HEK293 (cell line): Measurements from ENCODE around the gene BIRC5.
A peak's percentile ranks its signal among the peaks of the same experiment; 100 is the strongest.

Experiments
- EGR2 ChIP-seq: fragments of 450-650 bp; formaldehyde crosslinking; IDR thresholded peaks from 2 replicates; pipeline ENCODE4 v1.5.1; 2016; ENCODE audit warnings: low read depth, missing biosample characterization, missing genetic modification characterization
- GLI2 ChIP-seq: fragments of 450-650 bp; formaldehyde crosslinking; IDR thresholded peaks from 2 replicates; pipeline ENCODE4; 2017; ENCODE audit warnings: missing biosample characterization, missing genetic modification characterization, low read depth, borderline replicate concordance
- GLIS2 ChIP-seq: fragments of 450-650 bp; formaldehyde crosslinking; IDR thresholded peaks from 2 replicates; pipeline ENCODE4 v1.5.1; 2016; ENCODE audit warnings: missing biosample characterization, missing genetic modification characterization
- HIC1 ChIP-seq: fragments of 450-650 bp; formaldehyde crosslinking; IDR thresholded peaks from 2 replicates; pipeline ENCODE4 v1.5.1; 2016; ENCODE audit warnings: missing biosample characterization, missing genetic modification characterization
- KLF1 ChIP-seq: fragments of 450-650 bp; formaldehyde crosslinking; IDR thresholded peaks from 2 replicates; pipeline ENCODE4 v1.5.1; 2016; ENCODE audit warnings: missing biosample characterization, missing genetic modification characterization
- KLF17 ChIP-seq: fragments of 450-650 bp; formaldehyde crosslinking; IDR thresholded peaks from 2 replicates; pipeline ENCODE4 v1.5.1; 2016; ENCODE audit warnings: missing biosample characterization, missing genetic modification characterization
- SETDB1 ChIP-seq: IDR thresholded peaks from one replicate; pipeline ENCODE4 v1.6.1; 2017; ENCODE audit warnings: mild to moderate bottlenecking, low read length, moderate library complexity, mixed read lengths; ENCODE audit not compliant: insufficient read length
- SP2 ChIP-seq: fragments of 450-650 bp; formaldehyde crosslinking; IDR thresholded peaks from 2 replicates; pipeline ENCODE4 v1.5.1; 2016; ENCODE audit warnings: missing biosample characterization, missing genetic modification characterization
- YY2 ChIP-seq: fragments of 450-650 bp; formaldehyde crosslinking; IDR thresholded peaks from 2 replicates; pipeline ENCODE4 v1.5.1; 2016; ENCODE audit warnings: missing biosample characterization, missing genetic modification characterization
- ZEB2 ChIP-seq: fragments of 450-650 bp; formaldehyde crosslinking; IDR thresholded peaks from 2 replicates; pipeline ENCODE4 v1.5.1; 2016; ENCODE audit warnings: missing biosample characterization, missing genetic modification characterization
- ZIC2 ChIP-seq: fragments of 450-650 bp; formaldehyde crosslinking; IDR thresholded peaks from 2 replicates; pipeline ENCODE4 v1.5.1; 2016; ENCODE audit warnings: missing biosample characterization, missing genetic modification characterization
- ZNF2 ChIP-seq: fragments of 450-650 bp; formaldehyde crosslinking; IDR thresholded peaks from 2 replicates; pipeline ENCODE4 v1.5.1; 2016; ENCODE audit warnings: missing biosample characterization, missing genetic modification characterization
- ZNF280C ChIP-seq: fragments of 450-650 bp; formaldehyde crosslinking; IDR thresholded peaks from 2 replicates; pipeline ENCODE4 v1.5.1; 2016; ENCODE audit warnings: missing biosample characterization, missing genetic modification characterization
- ZNF292 ChIP-seq: fragments of 450-650 bp; formaldehyde crosslinking; IDR thresholded peaks from 2 replicates; pipeline ENCODE4 v1.5.1; 2016; ENCODE audit warnings: low read depth, missing biosample characterization, missing genetic modification characterization, borderline replicate concordance
- ZNF324 ChIP-seq: fragments of 450-650 bp; formaldehyde crosslinking; IDR thresholded peaks from 2 replicates; pipeline ENCODE4 v1.5.1; 2016; ENCODE audit warnings: missing biosample characterization, missing genetic modification characterization
- ZNF391 ChIP-seq: fragments of 450-650 bp; formaldehyde crosslinking; IDR thresholded peaks from 2 replicates; pipeline ENCODE4 v1.5.1; 2016; ENCODE audit warnings: low read depth, missing biosample characterization, missing genetic modification characterization, borderline replicate concordance
- ZNF777 ChIP-seq: fragments of 450-650 bp; formaldehyde crosslinking; IDR thresholded peaks from 2 replicates; pipeline ENCODE4 v1.5.1; 2017; ENCODE audit warnings: missing biosample characterization, missing genetic modification characterization, borderline replicate concordance
- ZNF791 ChIP-seq: fragments of 450-650 bp; formaldehyde crosslinking; IDR thresholded peaks from 2 replicates; pipeline ENCODE4 v1.5.1; 2016; ENCODE audit warnings: missing biosample characterization, missing genetic modification characterization
- ZSCAN23 ChIP-seq: fragments of 450-650 bp; formaldehyde crosslinking; IDR thresholded peaks from 2 replicates; pipeline ENCODE4 v1.5.1; 2016; ENCODE audit warnings: missing biosample characterization, missing genetic modification characterization
- ZSCAN30 ChIP-seq: fragments of 450-650 bp; IDR thresholded peaks from 2 replicates; pipeline ENCODE4 v1.5.1; 2018; ENCODE audit warnings: missing biosample characterization, mild to moderate bottlenecking, missing genetic modification characterization, moderate library complexity
- TF ChIP-seq, protein P1 (sequence below): fragments of 450-650 bp; formaldehyde crosslinking; IDR thresholded peaks from 2 replicates; pipeline ENCODE4 v1.5.1; 2017; ENCODE audit warnings: missing biosample characterization, missing genetic modification characterization

Gene BIRC5

DNA sequence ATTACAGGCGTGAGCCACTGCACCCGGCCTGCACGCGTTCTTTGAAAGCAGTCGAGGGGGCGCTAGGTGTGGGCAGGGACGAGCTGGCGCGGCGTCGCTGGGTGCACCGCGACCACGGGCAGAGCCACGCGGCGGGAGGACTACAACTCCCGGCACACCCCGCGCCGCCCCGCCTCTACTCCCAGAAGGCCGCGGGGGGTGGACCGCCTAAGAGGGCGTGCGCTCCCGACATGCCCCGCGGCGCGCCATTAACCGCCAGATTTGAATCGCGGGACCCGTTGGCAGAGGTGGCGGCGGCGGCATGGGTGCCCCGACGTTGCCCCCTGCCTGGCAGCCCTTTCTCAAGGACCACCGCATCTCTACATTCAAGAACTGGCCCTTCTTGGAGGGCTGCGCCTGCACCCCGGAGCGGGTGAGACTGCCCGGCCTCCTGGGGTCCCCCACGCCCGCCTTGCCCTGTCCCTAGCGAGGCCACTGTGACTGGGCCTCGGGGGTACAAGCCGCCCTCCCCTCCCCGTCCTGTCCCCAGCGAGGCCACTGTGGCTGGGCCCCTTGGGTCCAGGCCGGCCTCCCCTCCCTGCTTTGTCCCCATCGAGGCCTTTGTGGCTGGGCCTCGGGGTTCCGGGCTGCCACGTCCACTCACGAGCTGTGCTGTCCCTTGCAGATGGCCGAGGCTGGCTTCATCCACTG, at the start of gene BIRC5 (continued):
- TF ChIP-seq KLF17 (tag by site-specific recombination) (peak; percentile 95), ZSCAN23 (tag by site-specific recombination) (peak; percentile 68; the same call in 1 of the 2 replicates), ZNF777 (peak; percentile 85), ZNF292 (tag by site-specific recombination) (no peak), ZEB2 (peak; percentile 53), GLIS2 (tag by site-specific recombination) (peak; percentile 97), GLI2 (no peak), ZSCAN30 (0 out of 2 replicates have a peak, but pooled peaks have one; percentile 81), SETDB1 (no peak), ZNF2 (tag by site-specific recombination) (peak; percentile 52; the same call in 1 of the 2 replicates), ZNF391 (peak; percentile 92; the same call in 1 of the 2 replicates), KLF1 (tag by site-specific recombination) (peak; percentile 88), SP2 (peak; percentile 76), ZNF280C (tag by site-specific recombination) (no peak), YY2 (tag by site-specific recombination) (peak; percentile 91), ZNF791 (tag by site-specific recombination) (no peak), ZIC2 (peak; percentile 74), EGR2 (tag by site-specific recombination) (peak; percentile 59), ZNF324 (peak; percentile 68; the same call in 1 of the 2 replicates), HIC1 (tag by site-specific recombination) (peak; percentile 100)
- TF ChIP-seq, protein P1, sequence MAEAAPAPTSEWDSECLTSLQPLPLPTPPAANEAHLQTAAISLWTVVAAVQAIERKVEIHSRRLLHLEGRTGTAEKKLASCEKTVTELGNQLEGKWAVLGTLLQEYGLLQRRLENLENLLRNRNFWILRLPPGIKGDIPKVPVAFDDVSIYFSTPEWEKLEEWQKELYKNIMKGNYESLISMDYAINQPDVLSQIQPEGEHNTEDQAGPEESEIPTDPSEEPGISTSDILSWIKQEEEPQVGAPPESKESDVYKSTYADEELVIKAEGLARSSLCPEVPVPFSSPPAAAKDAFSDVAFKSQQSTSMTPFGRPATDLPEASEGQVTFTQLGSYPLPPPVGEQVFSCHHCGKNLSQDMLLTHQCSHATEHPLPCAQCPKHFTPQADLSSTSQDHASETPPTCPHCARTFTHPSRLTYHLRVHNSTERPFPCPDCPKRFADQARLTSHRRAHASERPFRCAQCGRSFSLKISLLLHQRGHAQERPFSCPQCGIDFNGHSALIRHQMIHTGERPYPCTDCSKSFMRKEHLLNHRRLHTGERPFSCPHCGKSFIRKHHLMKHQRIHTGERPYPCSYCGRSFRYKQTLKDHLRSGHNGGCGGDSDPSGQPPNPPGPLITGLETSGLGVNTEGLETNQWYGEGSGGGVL (tag by site-specific recombination), result peak; percentile 52; the same call in 1 of the 2 replicates
